ENCODE results near the gene C3orf22. TPM values are rescaled to one million over a fixed set of nuclear protein-coding genes. Genes with fewer than 3 reads are reported as not detected.

Gene C3orf22
- total RNA-seq, 1 donor from 2014 or later, result not detected

DNA sequence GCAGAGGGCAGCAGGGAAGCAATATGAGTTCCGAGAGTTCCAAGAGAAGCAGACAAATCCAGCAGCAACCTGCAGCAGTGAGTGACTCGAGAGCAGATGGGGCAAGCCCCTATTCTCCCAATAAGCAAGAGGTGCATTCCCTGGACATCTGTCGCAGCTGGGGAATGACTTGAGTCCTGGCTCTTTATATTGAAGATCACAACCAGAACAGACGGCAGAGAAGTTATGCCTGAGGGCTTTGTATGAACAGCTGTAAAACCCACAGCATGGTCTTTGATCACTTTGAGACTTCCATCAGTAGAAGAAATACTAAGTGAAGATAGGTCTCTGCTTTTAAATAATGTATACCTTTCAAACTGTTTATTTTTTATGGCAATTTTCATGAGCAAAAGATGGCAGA, 23.6 kb upstream of the C3orf22 start:
- TF ChIP-seq, protein P1, sequence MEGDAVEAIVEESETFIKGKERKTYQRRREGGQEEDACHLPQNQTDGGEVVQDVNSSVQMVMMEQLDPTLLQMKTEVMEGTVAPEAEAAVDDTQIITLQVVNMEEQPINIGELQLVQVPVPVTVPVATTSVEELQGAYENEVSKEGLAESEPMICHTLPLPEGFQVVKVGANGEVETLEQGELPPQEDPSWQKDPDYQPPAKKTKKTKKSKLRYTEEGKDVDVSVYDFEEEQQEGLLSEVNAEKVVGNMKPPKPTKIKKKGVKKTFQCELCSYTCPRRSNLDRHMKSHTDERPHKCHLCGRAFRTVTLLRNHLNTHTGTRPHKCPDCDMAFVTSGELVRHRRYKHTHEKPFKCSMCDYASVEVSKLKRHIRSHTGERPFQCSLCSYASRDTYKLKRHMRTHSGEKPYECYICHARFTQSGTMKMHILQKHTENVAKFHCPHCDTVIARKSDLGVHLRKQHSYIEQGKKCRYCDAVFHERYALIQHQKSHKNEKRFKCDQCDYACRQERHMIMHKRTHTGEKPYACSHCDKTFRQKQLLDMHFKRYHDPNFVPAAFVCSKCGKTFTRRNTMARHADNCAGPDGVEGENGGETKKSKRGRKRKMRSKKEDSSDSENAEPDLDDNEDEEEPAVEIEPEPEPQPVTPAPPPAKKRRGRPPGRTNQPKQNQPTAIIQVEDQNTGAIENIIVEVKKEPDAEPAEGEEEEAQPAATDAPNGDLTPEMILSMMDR (IDR thresholded peaks at IDR 0.05), result no peak
- intact Hi-C loops (cut with DNase I), result no loop called here
- Histone ChIP-seq H3K27me3 (ENCODE audit: low read depth) (no peaks in the 10 kb centered on the region), H3K9me3 (no peaks in the 10 kb centered on the region), H3K36me3 (no peaks in the 10 kb centered on the region), H3K27ac (no peak overlapping the region), H3K4me3 (no peak overlapping the region), H3K4me1 (no peaks in the 10 kb centered on the region)
- ATAC-seq (no peak), DNase-seq (no peak)

DNA sequence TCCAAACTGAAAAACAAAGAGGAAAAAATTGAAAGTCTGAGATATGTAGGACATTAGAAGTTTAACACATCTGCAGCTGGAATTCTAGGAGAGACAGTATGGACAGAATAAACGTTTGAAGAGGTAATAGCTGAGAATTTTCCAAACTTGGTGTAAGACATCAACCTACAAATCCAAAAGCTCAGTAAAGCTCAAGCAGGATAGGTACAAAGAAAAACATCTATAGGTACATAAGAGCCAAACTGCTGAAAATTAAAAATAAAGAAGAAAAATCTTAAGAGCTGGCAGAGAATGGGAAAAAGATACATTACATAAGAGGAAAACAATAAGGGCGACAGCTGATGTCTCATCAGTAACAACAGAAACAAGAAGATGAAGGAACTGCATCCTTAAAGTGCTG, 22.8 kb upstream of the C3orf22 start:
- Histone ChIP-seq H3K36me3 (no peaks in the 10 kb centered on the region), H3K9me3 (no peaks in the 10 kb centered on the region), H3K27ac (no peak overlapping the region), H3K27me3 (ENCODE audit: low read depth) (no peaks in the 10 kb centered on the region), H3K4me3 (no peak overlapping the region), H3K4me1 (no peaks in the 10 kb centered on the region)
- intact Hi-C loops (cut with DNase I), result no loop called here
- TF ChIP-seq, protein P1 (IDR thresholded peaks at IDR 0.05), result no peak
- no peak for DNase-seq
- no peak for ATAC-seq

- TF ChIP-seq, protein P1 (IDR thresholded peaks at IDR 0.05), result no peak
- H3K4me3 ChIP-seq, result no peak overlapping the region
- no peaks in the 10 kb centered on the region for H3K27me3 ChIP-seq (ENCODE audit: low read depth)
- no peaks in the 10 kb centered on the region for H3K9me3 ChIP-seq
- no peaks in the 10 kb centered on the region for H3K36me3 ChIP-seq
- no peaks in the 10 kb centered on the region for H3K4me1 ChIP-seq
- no peak overlapping the region for H3K27ac ChIP-seq
- intact Hi-C loops (cut with DNase I), result no loop called here
- ATAC-seq, result no peak
- DNase-seq, result no peak
These were observed 22.0 kb upstream of the C3orf22 start for GRCh38 chr3:126580746-126581145.

DNA sequence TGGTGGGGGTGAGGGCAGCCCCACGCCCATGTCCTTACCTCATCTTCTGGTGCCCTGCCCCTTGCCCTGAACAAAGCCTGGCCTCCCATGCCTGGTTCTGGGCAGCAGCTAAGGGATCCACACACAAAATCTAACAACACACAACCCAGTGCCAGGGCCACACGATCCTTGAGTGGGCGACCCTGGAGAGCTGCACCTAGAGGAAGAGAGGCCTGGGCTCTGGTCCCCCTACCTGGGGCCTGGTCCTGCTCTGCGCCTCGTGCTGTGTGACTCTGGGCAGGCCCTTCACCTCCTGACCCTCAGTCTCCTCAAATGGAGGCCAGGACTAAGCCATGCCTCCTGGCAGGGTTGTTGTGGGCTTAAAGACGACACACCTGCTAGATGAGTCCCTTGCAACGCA, 20.0 kb upstream of the C3orf22 start:
- no peaks in the 10 kb centered on the region for H3K36me3 ChIP-seq
- no peak overlapping the region for H3K4me3 ChIP-seq
- peak in 1 of 2 donors; percentile 43 for ATAC-seq
- H3K4me1 ChIP-seq, result no peaks in the 10 kb centered on the region
- TF ChIP-seq, protein P1 (IDR thresholded peaks at IDR 0.05), result no peak
- no peak overlapping the region for H3K27ac ChIP-seq
- H3K9me3 ChIP-seq, result no peaks in the 10 kb centered on the region
- intact Hi-C loops (cut with DNase I), result no loop called here
- no peaks in the 10 kb centered on the region for H3K27me3 ChIP-seq (ENCODE audit: low read depth)
- no peak for DNase-seq

GRCh38 chr3:126577261-126577660, 18.5 kb upstream of the C3orf22 start:
- intact Hi-C loops (cut with DNase I), result no loop called here
- ATAC-seq (no peak), DNase-seq (no peak)
- no peaks in the 10 kb centered on the region for H3K4me1 ChIP-seq
- no peaks in the 10 kb centered on the region for H3K27me3 ChIP-seq (ENCODE audit: low read depth)
- H3K36me3 ChIP-seq, result no peaks in the 10 kb centered on the region
- H3K4me3 ChIP-seq, result no peak overlapping the region
- TF ChIP-seq, protein P1 (IDR thresholded peaks at IDR 0.05), result no peak
- H3K9me3 ChIP-seq, result no peaks in the 10 kb centered on the region
- H3K27ac ChIP-seq, result no peak overlapping the region
